Progenitor cell of endocrine pancreas (in vitro differentiated cells): ENCODE measurements around the gene TEKT2. TPM values are rescaled to one million over a fixed set of nuclear protein-coding genes. Genes with fewer than 3 reads are reported as not detected.
A peak's percentile ranks its signal among the peaks of the same experiment; 100 is the strongest.

Source experiments
- DNase-seq: peaks from one replicate; pipeline ENCODE4 v3.0.0; 2021; ENCODE audit warnings: low spot score; ENCODE audit not compliant: unreplicated experiment
- H3K27ac Mint-ChIP-seq: 2 replicates; pipeline ENCODE4 v1.8.0; 2021; ENCODE audit warnings: mild to moderate bottlenecking, moderate library complexity, mixed read lengths
- H3K27me3 Mint-ChIP-seq: 2 replicates; pipeline ENCODE4 v1.8.0; 2021; ENCODE audit warnings: mixed read lengths
- H3K36me3 Mint-ChIP-seq: 2 replicates; pipeline ENCODE4 v1.8.0; 2022; ENCODE audit warnings: mixed read lengths; ENCODE audit not compliant: insufficient read depth
- H3K4me1 Mint-ChIP-seq: 2 replicates; pipeline ENCODE4 v1.8.0; 2021; ENCODE audit warnings: low read depth, mixed read lengths
- H3K4me3 Mint-ChIP-seq: 2 replicates; pipeline ENCODE4 v1.8.0; 2021; ENCODE audit warnings: low read depth, mild to moderate bottlenecking, moderate library complexity, mixed read lengths
- H3K9me3 Mint-ChIP-seq: 2 replicates; pipeline ENCODE4 v1.8.0; 2021; ENCODE audit warnings: low read depth, mixed read lengths
- CTCF ChIP-seq: fragments of 200-600 bp; sonication (generic); IDR thresholded peaks from one replicate; pipeline ENCODE4 v1.5.0; 2021; ENCODE audit warnings: antibody characterized with exemption, mild to moderate bottlenecking; ENCODE audit not compliant: unreplicated experiment
- total RNA-seq: library from RNA; stranded (reverse); gene quantifications from 2 replicates; pipeline ENCODE4 v1.2.1, GENCODE V29; 2021

Gene TEKT2
- total RNA-seq, 1 donor from 2014 or later, result 20.2 TPM

- no peaks in the 10 kb centered on the region for H3K27me3 Mint-ChIP-seq
- TF ChIP-seq CTCF, result no peak
- no peak for DNase-seq
- H3K4me3 Mint-ChIP-seq, result peak overlapping the region; percentile 89
- peak overlapping the region; percentile 93 for H3K27ac Mint-ChIP-seq
- H3K4me1 Mint-ChIP-seq, result peaks cover 14% of the 10 kb centered on the region
- H3K36me3 Mint-ChIP-seq, result peaks cover 1% of the 10 kb centered on the region
- no peaks in the 10 kb centered on the region for H3K9me3 Mint-ChIP-seq
These were observed 5.7 kb downstream of the TEKT2 start for GRCh38 chr1:36089393-36090121.

GRCh38 chr1:36091141-36091540, 7.2 kb downstream of the TEKT2 start:
- no peaks in the 10 kb centered on the region for H3K27me3 Mint-ChIP-seq
- DNase-seq, result no peak

GRCh38 chr1:36091698-36092097, 7.8 kb downstream of the TEKT2 start:
- TF ChIP-seq CTCF, result no peak
- Mint-ChIP-seq H3K27ac (no peak overlapping the region), H3K9me3 (no peaks in the 10 kb centered on the region), H3K36me3 (peaks cover 1% of the 10 kb centered on the region), H3K4me1 (peaks cover 10% of the 10 kb centered on the region), H3K27me3 (no peaks in the 10 kb centered on the region), H3K4me3 (peak overlapping the region; percentile 48)
- no peak for DNase-seq

More at GRCh38 chr1:36091141-36091540, 7.2 kb downstream of the TEKT2 start:
- no peaks in the 10 kb centered on the region for H3K9me3 Mint-ChIP-seq
- H3K36me3 Mint-ChIP-seq, result peaks cover 1% of the 10 kb centered on the region
- no peak overlapping the region for H3K4me3 Mint-ChIP-seq
- H3K4me1 Mint-ChIP-seq, result peaks cover 10% of the 10 kb centered on the region
- H3K27ac Mint-ChIP-seq, result no peak overlapping the region
- TF ChIP-seq CTCF, result no peak

GRCh38 chr1:36092166-36092797, 8.4 kb downstream of the TEKT2 start:
- no peak overlapping the region for H3K27ac Mint-ChIP-seq
- no peak for DNase-seq
- H3K9me3 Mint-ChIP-seq, result no peaks in the 10 kb centered on the region
- peaks cover 1% of the 10 kb centered on the region for H3K36me3 Mint-ChIP-seq
- no peak overlapping the region for H3K4me3 Mint-ChIP-seq
- H3K4me1 Mint-ChIP-seq, result peaks cover 10% of the 10 kb centered on the region
- no peaks in the 10 kb centered on the region for H3K27me3 Mint-ChIP-seq
- no peak for TF ChIP-seq CTCF

GRCh38 chr1:36092798-36093185, 8.9 kb downstream of the TEKT2 start:
- peaks cover 1% of the 10 kb centered on the region for H3K36me3 Mint-ChIP-seq
- H3K27me3 Mint-ChIP-seq, result no peaks in the 10 kb centered on the region
- H3K27ac Mint-ChIP-seq, result no peak overlapping the region
- H3K4me3 Mint-ChIP-seq, result no peak overlapping the region
- DNase-seq, result no peak
- no peaks in the 10 kb centered on the region for H3K9me3 Mint-ChIP-seq
- TF ChIP-seq CTCF, result no peak
- peaks cover 10% of the 10 kb centered on the region for H3K4me1 Mint-ChIP-seq
